ENCODE results near the gene BBS1. TPM values are rescaled to one million over a fixed set of nuclear protein-coding genes. Genes with fewer than 3 reads are reported as not detected.
A peak's percentile ranks its signal among the peaks of the same experiment; 100 is the strongest.

Gene BBS1
- total RNA-seq, 1 donor from 2014 or later, result 35.8 TPM

- peak; percentile 63 for TF ChIP-seq CTCF (IDR thresholded peaks at IDR 0.05; ENCODE audit: unreplicated experiment)
- H3K27ac Mint-ChIP-seq (ENCODE audit: unreplicated experiment), result no peak overlapping the region
- no peaks in the 10 kb centered on the region for H3K9me3 Mint-ChIP-seq (ENCODE audit: unreplicated experiment)
- H3K4me1 Mint-ChIP-seq (ENCODE audit: unreplicated experiment), result peaks cover 3% of the 10 kb centered on the region
- peaks cover 4% of the 10 kb centered on the region for H3K27me3 Mint-ChIP-seq (ENCODE audit: unreplicated experiment)
- peak; percentile 51 for DNase-seq (ENCODE audit: low spot score)
- no peak overlapping the region for H3K4me3 Mint-ChIP-seq (ENCODE audit: unreplicated experiment)
- peaks cover 5% of the 10 kb centered on the region for H3K36me3 Mint-ChIP-seq (ENCODE audit: low read depth, unreplicated experiment)
Measured at GRCh38 chr11:66491315-66491935, 19.0 kb upstream of the BBS1 start.

GRCh38 chr11:66492161-66492865 lies 18.1 kb upstream of the BBS1 start:
- no peaks in the 10 kb centered on the region for H3K9me3 Mint-ChIP-seq (ENCODE audit: unreplicated experiment)
- peaks cover 9% of the 10 kb centered on the region for H3K36me3 Mint-ChIP-seq (ENCODE audit: low read depth, unreplicated experiment)
- no peak overlapping the region for H3K27ac Mint-ChIP-seq (ENCODE audit: unreplicated experiment)
- H3K27me3 Mint-ChIP-seq (ENCODE audit: unreplicated experiment), result peaks cover 4% of the 10 kb centered on the region
- TF ChIP-seq CTCF (IDR thresholded peaks at IDR 0.05; ENCODE audit: unreplicated experiment), result no peak
- peaks cover 3% of the 10 kb centered on the region for H3K4me1 Mint-ChIP-seq (ENCODE audit: unreplicated experiment)
- peak overlapping the region; percentile 5 for H3K4me3 Mint-ChIP-seq (ENCODE audit: unreplicated experiment)
- DNase-seq (ENCODE audit: low spot score), result no peak

GRCh38 chr11:66493130-66493529 lies 17.3 kb upstream of the BBS1 start:
- H3K27ac Mint-ChIP-seq (ENCODE audit: unreplicated experiment), result no peak overlapping the region
- H3K4me1 Mint-ChIP-seq (ENCODE audit: unreplicated experiment), result peaks cover 3% of the 10 kb centered on the region
- peaks cover 9% of the 10 kb centered on the region for H3K36me3 Mint-ChIP-seq (ENCODE audit: low read depth, unreplicated experiment)
- H3K9me3 Mint-ChIP-seq (ENCODE audit: unreplicated experiment), result no peaks in the 10 kb centered on the region
- DNase-seq (ENCODE audit: low spot score), result no peak
- peaks cover 4% of the 10 kb centered on the region for H3K27me3 Mint-ChIP-seq (ENCODE audit: unreplicated experiment)
- H3K4me3 Mint-ChIP-seq (ENCODE audit: unreplicated experiment), result peak overlapping the region; percentile 5
- no peak for TF ChIP-seq CTCF (IDR thresholded peaks at IDR 0.05; ENCODE audit: unreplicated experiment)

GRCh38 chr11:66494458-66494857 lies 16.0 kb upstream of the BBS1 start:
- peaks cover 3% of the 10 kb centered on the region for H3K4me1 Mint-ChIP-seq (ENCODE audit: unreplicated experiment)
- H3K4me3 Mint-ChIP-seq (ENCODE audit: unreplicated experiment), result no peak overlapping the region
- H3K9me3 Mint-ChIP-seq (ENCODE audit: unreplicated experiment), result no peaks in the 10 kb centered on the region
- peaks cover 4% of the 10 kb centered on the region for H3K27me3 Mint-ChIP-seq (ENCODE audit: unreplicated experiment)
- peaks cover 9% of the 10 kb centered on the region for H3K36me3 Mint-ChIP-seq (ENCODE audit: low read depth, unreplicated experiment)
- no peak for TF ChIP-seq CTCF (IDR thresholded peaks at IDR 0.05; ENCODE audit: unreplicated experiment)
- no peak for DNase-seq (ENCODE audit: low spot score)
- no peak overlapping the region for H3K27ac Mint-ChIP-seq (ENCODE audit: unreplicated experiment)

- Mint-ChIP-seq H3K9me3 (ENCODE audit: unreplicated experiment) (no peaks in the 10 kb centered on the region), H3K27me3 (ENCODE audit: unreplicated experiment) (peaks cover 6% of the 10 kb centered on the region), H3K4me1 (ENCODE audit: unreplicated experiment) (peaks cover 3% of the 10 kb centered on the region), H3K27ac (ENCODE audit: unreplicated experiment) (no peak overlapping the region), H3K36me3 (ENCODE audit: low read depth, unreplicated experiment) (peaks cover 9% of the 10 kb centered on the region), H3K4me3 (ENCODE audit: unreplicated experiment) (no peak overlapping the region)
- no peak for DNase-seq (ENCODE audit: low spot score)
- no peak for TF ChIP-seq CTCF (IDR thresholded peaks at IDR 0.05; ENCODE audit: unreplicated experiment)
Measured at GRCh38 chr11:66494935-66495334, 15.5 kb upstream of the BBS1 start.
